HepG2 (cell line): Measurements from ENCODE around the gene TAS1R1. TPM values are rescaled to one million over a fixed set of nuclear protein-coding genes. Genes with fewer than 3 reads are reported as not detected.

ENCODE experiments used
- ATM ChIP-seq: fragments of 450-650 bp; IDR thresholded peaks from 2 replicates; pipeline ENCODE4 v1.7.1; 2017; ENCODE audit warnings: mild to moderate bottlenecking, borderline replicate concordance
- FOXP1 ChIP-seq, 2 experiments: fragments of 450-650 bp in 1 of 2; IDR thresholded peaks; 2 replicates each; pipeline ENCODE4 v1.6.1; 2017 to 2018; ENCODE audit warnings: antibody characterized with exemption in 1 of 2
- HDAC2 ChIP-seq: sonication (generic); formaldehyde crosslinking; IDR thresholded peaks from 2 replicates; pipeline ENCODE4 v1.4.0; 2020; ENCODE audit warnings: missing genetic modification reagents
- RBM22 ChIP-seq: fragments of 200-400 bp; formaldehyde crosslinking; optimal IDR thresholded peaks from 2 replicates; pipeline ENCODE3; 2017; ENCODE audit warnings: mild to moderate bottlenecking, low read length, moderate library complexity
- SMARCC2 ChIP-seq: fragments of 450-650 bp; IDR thresholded peaks from 2 replicates; pipeline ENCODE4 v1.6.1; 2017; ENCODE audit warnings: antibody characterized with exemption, mild to moderate bottlenecking
- SP1 ChIP-seq, 2 experiments: fragments of 450-650 bp in 1 of 2; sonication (generic) in 1 of 2; formaldehyde crosslinking in 1 of 2; IDR thresholded peaks; 2 replicates each; pipeline versions ENCODE4 v1.4.0 to v1.6.1; 2016 to 2020; ENCODE audit warnings: missing genetic modification reagents in 1 of 2
- U2AF1 ChIP-seq: fragments of 200-400 bp; formaldehyde crosslinking; optimal IDR thresholded peaks from 2 replicates; pipeline ENCODE3; 2017; ENCODE audit warnings: mild to moderate bottlenecking, low read depth, low read length
- U2AF2 ChIP-seq: fragments of 200-400 bp; formaldehyde crosslinking; IDR thresholded peaks from 2 replicates; pipeline ENCODE4 v1.6.1; 2017; ENCODE audit warnings: low read depth, mild to moderate bottlenecking, low read length
- ZBTB42 ChIP-seq: sonication (generic); formaldehyde crosslinking; IDR thresholded peaks from 2 replicates; pipeline ENCODE4 v1.5.0; 2020; ENCODE audit warnings: mild to moderate bottlenecking, missing genetic modification reagents
- ZFP1 ChIP-seq: IDR thresholded peaks from 2 replicates; pipeline ENCODE4 v1.6.1; 2016
- ZNF34 ChIP-seq: sonication (generic); formaldehyde crosslinking; IDR thresholded peaks from 2 replicates; pipeline ENCODE4 v1.4.0; 2020; ENCODE audit warnings: mild to moderate bottlenecking, missing genetic modification reagents, borderline replicate concordance
- ZNF569 ChIP-seq: sonication (generic); formaldehyde crosslinking; IDR thresholded peaks from 2 replicates; pipeline ENCODE4 v1.5.0; 2020; ENCODE audit warnings: mild to moderate bottlenecking, missing genetic modification reagents, moderate library complexity, borderline replicate concordance
- ZNF773 ChIP-seq: sonication (generic); formaldehyde crosslinking; IDR thresholded peaks from 2 replicates; pipeline ENCODE4 v1.4.0; 2020; ENCODE audit warnings: missing genetic modification reagents, borderline replicate concordance
- polyA plus RNA-seq, 8 experiments: library from polyadenylated mRNA; depleted of rRNA in 3 of 8; stranded (reverse) in 7 of 8; unstranded in 1 of 8; fragments of >200 nt; fragmentation: Illumina TruSeq in 4 of 8; extraction: Trizol in 4 of 8; gene quantifications; 2 replicates each; pipeline versions ENCODE4 v1.2.1 to v1.2.3, GENCODE V29; 2011 to 2016; ENCODE audit warnings: low read depth in 4 of 8, missing spikeins in 1 of 8, mixed read lengths in 1 of 8; ENCODE audit not compliant: insufficient read depth in 1 of 8
- total RNA-seq, 5 experiments: library from RNA; depleted of rRNA; stranded (reverse); fragments of >200 nt; fragmentation: Illumina TruSeq; extraction: Trizol; gene quantifications; 2 replicates each; pipeline ENCODE4 v1.2.3, GENCODE V29; 2016; ENCODE audit warnings: low read depth in 1 of 5
- TF ChIP-seq, protein P1 (sequence below): IDR thresholded peaks from 2 replicates; pipeline ENCODE4 v1.6.1; 2016; ENCODE audit warnings: mild to moderate bottlenecking, missing biosample characterization, missing genetic modification reagents
- TF ChIP-seq, protein P2 (sequence below): sonication (generic); formaldehyde crosslinking; IDR thresholded peaks from 2 replicates; pipeline ENCODE4 v1.4.0; 2020; ENCODE audit warnings: mild to moderate bottlenecking, low read depth, missing genetic modification reagents
- TF ChIP-seq, protein P3 (sequence below): sonication (generic); formaldehyde crosslinking; IDR thresholded peaks from one replicate; pipeline ENCODE4 v1.5.1; 2020; ENCODE audit warnings: mild to moderate bottlenecking, missing genetic modification reagents; ENCODE audit errors: not compliant biosample characterization
- TF ChIP-seq, protein P4 (sequence below): sonication (generic); formaldehyde crosslinking; IDR thresholded peaks from 2 replicates; pipeline ENCODE4 v1.5.0; 2020; ENCODE audit warnings: missing genetic modification reagents
- TF ChIP-seq, protein P5 (sequence below): IDR thresholded peaks from 2 replicates; pipeline ENCODE4 v1.6.1; 2012; ENCODE audit warnings: inconsistent platforms

Gene TAS1R1
- total and polyA plus RNA-seq, 2 of the 13 experiments (the other 11 are each of a cell fraction or from before 2014, with no cell fraction given), result 1.4 to 1.6 TPM

DNA sequence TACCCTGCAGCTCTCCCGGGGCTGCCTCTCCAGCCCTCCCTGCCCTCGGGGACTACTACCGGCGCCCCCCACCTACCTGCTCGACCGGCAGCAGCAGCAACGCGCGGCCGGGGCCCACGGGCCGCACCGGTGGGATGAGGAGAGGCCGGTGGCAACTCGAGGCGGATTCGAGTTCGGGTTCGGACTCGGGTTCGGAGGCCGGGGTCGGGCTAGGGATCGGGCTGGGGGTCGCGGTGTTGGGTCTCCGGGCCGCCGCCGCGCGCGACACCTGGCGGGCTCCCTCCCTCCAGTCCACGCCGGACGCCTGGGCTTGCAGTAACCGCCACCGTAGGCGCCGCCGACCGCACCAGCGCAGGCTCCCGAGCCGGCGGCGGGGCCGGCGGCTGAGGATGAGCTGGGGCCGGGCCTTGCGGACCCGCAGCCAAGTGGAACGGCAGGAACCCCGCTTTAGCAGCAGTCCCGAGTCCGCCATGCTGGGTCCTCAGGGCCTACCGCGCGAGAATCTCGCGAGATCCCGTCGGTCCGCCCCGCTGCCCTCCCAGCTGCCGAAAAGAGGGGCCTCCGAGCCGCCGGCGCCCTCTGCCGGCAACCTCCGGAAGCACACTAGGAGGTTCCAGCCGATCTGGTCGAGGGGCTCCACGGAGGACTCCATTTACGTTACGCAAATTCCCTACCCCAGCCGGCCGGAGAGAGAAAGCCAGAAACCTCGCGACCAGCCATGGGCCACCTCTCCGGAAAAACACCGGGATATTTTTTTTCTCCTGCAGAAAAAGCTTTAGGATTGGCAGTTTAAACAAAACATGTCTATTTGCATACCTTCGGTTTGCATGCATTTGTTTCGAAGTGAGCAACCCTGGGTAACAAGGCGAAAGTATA, 838 bp upstream of the TAS1R1 start, which contains the start of gene NOL9 (continued):
- TF ChIP-seq FOXP1 (IDR thresholded peaks at IDR 0.05), result no peak
- TF ChIP-seq FOXP1 (CRISPR knock-in tag; IDR thresholded peaks at IDR 0.05), result no peak
- TF ChIP-seq, protein P1, sequence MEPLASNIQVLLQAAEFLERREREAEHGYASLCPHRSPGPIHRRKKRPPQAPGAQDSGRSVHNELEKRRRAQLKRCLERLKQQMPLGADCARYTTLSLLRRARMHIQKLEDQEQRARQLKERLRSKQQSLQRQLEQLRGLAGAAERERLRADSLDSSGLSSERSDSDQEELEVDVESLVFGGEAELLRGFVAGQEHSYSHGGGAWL (CRISPR knock-in tag), result peak; percentile 53; the same call in 1 of the 2 replicates
- no peak for TF ChIP-seq RBM22
- TF ChIP-seq, protein P2, sequence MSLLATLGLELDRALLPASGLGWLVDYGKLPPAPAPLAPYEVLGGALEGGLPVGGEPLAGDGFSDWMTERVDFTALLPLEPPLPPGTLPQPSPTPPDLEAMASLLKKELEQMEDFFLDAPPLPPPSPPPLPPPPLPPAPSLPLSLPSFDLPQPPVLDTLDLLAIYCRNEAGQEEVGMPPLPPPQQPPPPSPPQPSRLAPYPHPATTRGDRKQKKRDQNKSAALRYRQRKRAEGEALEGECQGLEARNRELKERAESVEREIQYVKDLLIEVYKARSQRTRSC (CRISPR knock-in tag), result 0 out of 2 replicates have a peak, but pooled peaks have one; percentile 38
- TF ChIP-seq ZFP1, result peak; percentile 48; the same call in 1 of the 2 replicates
- no peak for TF ChIP-seq ZNF569 (CRISPR knock-in tag)
- TF ChIP-seq ZNF34 (CRISPR knock-in tag), result no peak
- TF ChIP-seq, protein P3, sequence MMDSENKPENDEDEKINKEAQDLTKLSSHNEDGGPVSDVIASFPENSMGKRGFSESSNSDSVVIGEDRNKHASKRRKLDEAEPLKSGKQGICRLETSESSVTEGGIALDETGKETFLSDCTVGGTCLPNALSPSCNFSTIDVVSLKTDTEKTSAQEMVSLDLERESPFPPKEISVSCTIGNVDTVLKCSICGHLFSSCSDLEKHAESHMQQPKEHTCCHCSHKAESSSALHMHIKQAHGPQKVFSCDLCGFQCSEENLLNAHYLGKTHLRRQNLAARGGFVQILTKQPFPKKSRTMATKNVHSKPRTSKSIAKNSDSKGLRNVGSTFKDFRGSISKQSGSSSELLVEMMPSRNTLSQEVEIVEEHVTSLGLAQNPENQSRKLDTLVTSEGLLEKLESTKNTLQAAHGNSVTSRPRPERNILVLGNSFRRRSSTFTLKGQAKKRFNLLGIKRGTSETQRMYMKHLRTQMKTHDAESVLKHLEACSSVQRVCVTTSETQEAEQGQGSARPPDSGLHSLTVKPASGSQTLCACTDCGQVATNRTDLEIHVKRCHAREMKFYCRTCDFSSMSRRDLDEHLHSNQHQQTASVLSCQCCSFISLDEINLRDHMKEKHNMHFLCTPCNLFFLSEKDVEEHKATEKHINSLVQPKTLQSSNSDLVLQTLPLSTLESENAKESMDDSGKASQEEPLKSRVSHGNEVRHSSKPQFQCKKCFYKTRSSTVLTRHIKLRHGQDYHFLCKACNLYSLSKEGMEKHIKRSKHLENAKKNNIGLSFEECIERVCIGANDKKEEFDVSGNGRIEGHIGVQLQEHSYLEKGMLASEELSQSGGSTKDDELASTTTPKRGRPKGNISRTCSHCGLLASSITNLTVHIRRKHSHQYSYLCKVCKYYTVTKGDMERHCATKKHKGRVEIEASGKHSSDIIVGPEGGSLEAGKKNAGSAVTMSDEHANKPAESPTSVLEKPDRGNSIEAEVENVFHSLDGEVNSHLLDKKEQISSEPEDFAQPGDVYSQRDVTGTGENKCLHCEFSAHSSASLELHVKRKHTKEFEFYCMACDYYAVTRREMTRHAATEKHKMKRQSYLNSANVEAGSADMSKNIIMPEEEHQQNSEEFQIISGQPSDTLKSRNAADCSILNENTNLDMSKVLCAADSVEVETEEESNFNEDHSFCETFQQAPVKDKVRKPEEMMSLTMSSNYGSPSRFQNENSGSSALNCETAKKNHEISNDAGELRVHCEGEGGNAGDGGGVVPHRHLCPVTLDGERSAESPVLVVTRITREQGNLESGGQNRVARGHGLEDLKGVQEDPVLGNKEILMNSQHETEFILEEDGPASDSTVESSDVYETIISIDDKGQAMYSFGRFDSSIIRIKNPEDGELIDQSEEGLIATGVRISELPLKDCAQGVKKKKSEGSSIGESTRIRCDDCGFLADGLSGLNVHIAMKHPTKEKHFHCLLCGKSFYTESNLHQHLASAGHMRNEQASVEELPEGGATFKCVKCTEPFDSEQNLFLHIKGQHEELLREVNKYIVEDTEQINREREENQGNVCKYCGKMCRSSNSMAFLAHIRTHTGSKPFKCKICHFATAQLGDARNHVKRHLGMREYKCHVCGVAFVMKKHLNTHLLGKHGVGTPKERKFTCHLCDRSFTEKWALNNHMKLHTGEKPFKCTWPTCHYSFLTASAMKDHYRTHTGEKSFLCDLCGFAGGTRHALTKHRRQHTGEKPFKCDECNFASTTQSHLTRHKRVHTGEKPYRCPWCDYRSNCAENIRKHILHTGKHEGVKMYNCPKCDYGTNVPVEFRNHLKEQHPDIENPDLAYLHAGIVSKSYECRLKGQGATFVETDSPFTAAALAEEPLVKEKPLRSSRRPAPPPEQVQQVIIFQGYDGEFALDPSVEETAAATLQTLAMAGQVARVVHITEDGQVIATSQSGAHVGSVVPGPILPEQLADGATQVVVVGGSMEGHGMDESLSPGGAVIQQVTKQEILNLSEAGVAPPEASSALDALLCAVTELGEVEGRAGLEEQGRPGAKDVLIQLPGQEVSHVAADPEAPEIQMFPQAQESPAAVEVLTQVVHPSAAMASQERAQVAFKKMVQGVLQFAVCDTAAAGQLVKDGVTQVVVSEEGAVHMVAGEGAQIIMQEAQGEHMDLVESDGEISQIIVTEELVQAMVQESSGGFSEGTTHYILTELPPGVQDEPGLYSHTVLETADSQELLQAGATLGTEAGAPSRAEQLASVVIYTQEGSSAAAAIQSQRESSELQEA (CRISPR knock-in tag), result no peak
- TF ChIP-seq, protein P4, sequence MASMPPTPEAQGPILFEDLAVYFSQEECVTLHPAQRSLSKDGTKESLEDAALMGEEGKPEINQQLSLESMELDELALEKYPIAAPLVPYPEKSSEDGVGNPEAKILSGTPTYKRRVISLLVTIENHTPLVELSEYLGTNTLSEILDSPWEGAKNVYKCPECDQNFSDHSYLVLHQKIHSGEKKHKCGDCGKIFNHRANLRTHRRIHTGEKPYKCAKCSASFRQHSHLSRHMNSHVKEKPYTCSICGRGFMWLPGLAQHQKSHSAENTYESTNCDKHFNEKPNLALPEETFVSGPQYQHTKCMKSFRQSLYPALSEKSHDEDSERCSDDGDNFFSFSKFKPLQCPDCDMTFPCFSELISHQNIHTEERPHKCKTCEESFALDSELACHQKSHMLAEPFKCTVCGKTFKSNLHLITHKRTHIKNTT, result no peak
- TF ChIP-seq, protein P5, sequence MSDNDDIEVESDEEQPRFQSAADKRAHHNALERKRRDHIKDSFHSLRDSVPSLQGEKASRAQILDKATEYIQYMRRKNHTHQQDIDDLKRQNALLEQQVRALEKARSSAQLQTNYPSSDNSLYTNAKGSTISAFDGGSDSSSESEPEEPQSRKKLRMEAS, result peak; percentile 75
- TF ChIP-seq ATM, result no peak
- TF ChIP-seq HDAC2, result peak; percentile 71
- no peak for TF ChIP-seq SMARCC2
- TF ChIP-seq U2AF1, result peak; percentile 73
- TF ChIP-seq ZNF773 (CRISPR knock-in tag), result peak; percentile 69; the same call in 1 of the 2 replicates
- no peak for TF ChIP-seq ZBTB42 (CRISPR knock-in tag)
- 0 out of 2 replicates have a peak, but pooled peaks have one; percentile 67 for TF ChIP-seq SP1 (IDR thresholded peaks at IDR 0.05)
- TF ChIP-seq SP1 (CRISPR knock-in tag; IDR thresholded peaks at IDR 0.05), result peak; percentile 78; the same call in 1 of the 2 replicates
- no peak for TF ChIP-seq U2AF2
